AG04450 (cell line): Measurements from ENCODE around the gene CST3. TPM values are rescaled to one million over a fixed set of nuclear protein-coding genes. Genes with fewer than 3 reads are reported as not detected.
"Not testable (repeated sequence)": the region's sequence is repeated elsewhere in the genome, so short reads cannot be mapped to it uniquely, and the experiment has no call there.

Source experiments
- CTCF ChIA-PET: fragments of 300-600, 350-600 bp; formaldehyde crosslinking; extraction: SDS; loops from one replicate; lab custom pipeline; 2022; ENCODE audit warnings: antibody characterized with exemption, inconsistent platforms; lab: Charles Lee
- POLR2A ChIA-PET: fragments of 350-600 bp; formaldehyde crosslinking; extraction: SDS; loops from one replicate; lab custom pipeline; 2021; ENCODE audit warnings: antibody characterized with exemption, inconsistent platforms; lab: Yijun Ruan, JAX
- DNase-seq: peaks from one replicate; pipeline ENCODE4 v3.0.0-alpha.2; 2011; ENCODE audit warnings: low read depth, low spot score
- H3K27ac ChIP-seq: one replicate; pipeline ENCODE4 v1.5.1; 2012; ENCODE audit warnings: low read depth, low read length, control low read depth
- H3K27me3 ChIP-seq: one replicate; pipeline ENCODE4 v1.6.0; 2012; ENCODE audit warnings: low read length; ENCODE audit not compliant: control insufficient read depth, insufficient read depth
- H3K4me3 ChIP-seq: 2 replicates; pipeline ENCODE4 v1.5.1; 2011; ENCODE audit warnings: mild to moderate bottlenecking, low read depth, low read length, control low read depth
- H3K9me3 ChIP-seq: 2 replicates; pipeline ENCODE4 v1.5.1; 2012; ENCODE audit warnings: low read length; ENCODE audit not compliant: control insufficient read depth, insufficient read depth
- CTCF ChIP-seq: IDR thresholded peaks from 2 replicates; pipeline ENCODE4 v1.5.1; 2011; ENCODE audit warnings: low read depth, low read length, control low read depth, inconsistent platforms
- polyA minus RNA-seq: library from RNA; depleted of rRNA, polyadenylated mRNA; stranded (reverse); fragments of >200 nt; gene quantifications from 2 replicates; pipeline ENCODE4 v1.2.3, GENCODE V29; 2011; rRNA and poly(A)+ RNA removed
- polyA plus RNA-seq: library from polyadenylated mRNA; depleted of rRNA; stranded (reverse); fragments of >200 nt; gene quantifications from 2 replicates; pipeline ENCODE4 v1.2.3, GENCODE V29; 2011; rRNA removed

Gene CST3
- polyA plus RNA-seq = 166 and 273 TPM in 2 replicates
- 70.5 and 90.7 TPM in 2 replicates for polyA minus RNA-seq

DNA sequence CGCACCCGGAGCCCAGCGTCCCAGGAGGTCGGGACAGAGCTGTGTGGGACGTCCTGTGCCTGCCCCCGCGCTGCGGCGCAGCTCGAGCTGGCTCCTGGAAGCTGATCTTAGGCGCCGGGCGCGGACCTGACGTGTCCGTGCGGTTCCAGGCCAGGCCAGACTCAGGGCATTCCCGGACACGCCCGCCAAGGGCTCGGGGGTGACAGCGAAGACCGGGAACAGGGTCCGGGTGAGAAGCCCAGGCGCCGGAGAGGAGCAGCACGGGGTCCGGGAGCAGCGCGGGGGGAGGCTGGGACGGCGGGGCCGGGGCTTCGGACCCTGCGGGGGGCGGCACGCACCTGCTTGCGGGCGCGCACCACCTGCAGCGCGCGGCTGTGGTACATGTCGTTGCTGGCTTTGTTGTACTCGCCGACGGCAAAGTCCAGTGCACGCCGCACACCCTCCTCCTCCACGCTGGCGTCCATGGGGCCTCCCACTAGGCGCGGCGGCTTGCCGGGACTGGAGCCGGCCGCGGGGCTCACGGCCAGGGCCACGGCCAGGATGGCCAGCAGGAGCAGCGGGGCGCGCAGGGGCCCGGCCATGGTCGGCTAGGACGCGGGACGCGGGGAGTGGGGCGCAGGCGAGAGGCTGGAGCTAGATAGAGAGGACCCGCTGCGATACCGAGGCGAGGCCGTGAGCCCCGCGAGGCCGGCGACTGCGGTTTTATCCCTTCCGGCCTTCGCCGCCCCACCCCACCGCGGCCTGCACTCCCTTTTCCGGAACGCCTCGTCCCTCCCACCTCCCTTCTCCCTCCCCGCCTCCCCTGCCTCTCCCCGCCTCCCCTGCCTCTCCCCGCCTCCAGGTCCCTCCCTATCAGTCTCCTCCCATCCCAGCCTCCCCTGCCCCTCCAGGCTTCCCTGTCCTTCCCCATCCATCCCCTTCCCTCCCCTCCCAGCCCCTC is at the start of gene CST3:
Gene CST3, minus strand, starts transcription at position 674 of the 940 bp plus-strand sequence. Its CDS starts 93 bp downstream, at position 581.
- no peaks in the 10 kb centered on the region for H3K9me3 ChIP-seq
- no peaks in the 10 kb centered on the region for H3K27me3 ChIP-seq
- ChIA-PET POLR2A (interaction anchor here (0.7 to 2.1 kb wide), 6 partner anchors 9 to 287 kb away, joined by 3 to 9 read pairs (median 3); partner anchors contain the start of genes NAPB and NXT1), CTCF (interaction anchor here (0.8 to 1.1 kb wide), 3 partner anchors 31 to 196 kb away, joined by 3 to 4 read pairs (median 3); no protein-coding TSS in a partner anchor)
- H3K4me3 ChIP-seq = peak within 1 kb of the TSS; percentile 83
- TF ChIP-seq CTCF = no peak
- peak within 1 kb of the TSS; percentile 47 for H3K27ac ChIP-seq
- DNase-seq = peak; percentile 63

DNA sequence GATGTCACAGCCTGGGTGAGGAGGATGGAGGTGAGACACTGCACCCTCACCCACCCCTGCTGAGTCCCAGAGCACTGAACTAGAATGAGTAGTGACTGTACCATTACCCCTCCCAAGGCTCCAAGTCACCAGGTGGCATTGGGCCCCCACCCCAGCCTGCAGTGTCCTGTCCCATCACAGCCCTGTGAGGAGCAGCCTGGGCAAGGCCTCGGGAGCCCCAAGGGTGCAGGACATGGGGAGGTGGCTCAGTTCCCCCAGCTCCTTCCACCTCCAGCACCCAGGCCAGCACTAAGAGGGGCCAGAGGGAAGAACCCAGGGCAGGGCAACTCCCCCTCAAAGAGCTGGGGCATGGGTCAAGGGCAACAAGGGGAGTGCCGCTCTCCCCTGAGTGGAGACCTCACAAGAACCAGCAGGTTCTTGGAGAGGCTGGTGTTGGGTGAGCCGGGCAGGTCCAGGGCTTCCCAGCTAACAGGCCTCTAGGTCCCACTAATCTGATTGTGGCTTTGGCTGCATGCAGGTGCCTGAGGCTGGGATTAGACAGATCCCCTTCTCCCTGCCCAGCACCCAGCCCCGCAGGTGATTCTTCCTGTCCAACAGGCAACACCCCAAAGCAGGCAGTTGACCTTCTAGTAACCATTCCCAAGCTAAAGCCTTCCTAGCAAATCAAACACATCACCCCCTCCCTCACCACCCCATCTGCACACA is 48.4 kb upstream of the CST3 start:
- POLR2A ChIA-PET = no interaction called here
- Histone ChIP-seq H3K27me3 (peaks cover 2% of the 10 kb centered on the region), H3K9me3 (no peaks in the 10 kb centered on the region), H3K4me3 (no peak overlapping the region), H3K27ac (no peak overlapping the region)
- CTCF ChIA-PET = no interaction called here
- TF ChIP-seq CTCF = no peak
- DNase-seq = no peak

GRCh38 chr20:23685529-23685896 is 47.8 kb upstream of the CST3 start:
- H3K27me3 ChIP-seq, DNase-seq, CTCF ChIA-PET, H3K27ac ChIP-seq, H3K9me3 ChIP-seq, H3K4me3 ChIP-seq: not testable (repeated sequence)
- POLR2A ChIA-PET = interaction anchor here (0.6 kb wide), 1 partner anchor 23 kb away, joined by 3 read pairs; no protein-coding TSS in a partner anchor

DNA sequence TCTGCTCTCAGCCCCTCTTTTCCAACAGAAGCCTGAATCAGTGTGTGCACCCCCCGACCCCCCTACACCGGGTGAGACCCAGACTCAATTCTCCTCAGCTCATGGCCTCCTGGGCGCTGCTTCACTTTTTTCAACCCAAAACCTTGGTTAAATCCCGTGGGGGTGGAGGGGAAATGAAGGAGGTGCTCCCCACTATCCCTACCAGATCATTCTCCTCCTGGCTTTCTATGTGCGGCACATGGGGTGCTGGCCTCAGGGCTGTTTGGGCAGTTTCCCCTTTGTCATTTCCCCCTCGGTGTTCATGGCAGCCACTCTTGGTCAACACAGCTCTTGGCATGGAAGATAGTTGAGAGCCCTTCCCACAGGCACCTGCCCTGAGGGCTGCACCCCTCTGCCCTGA is 46.5 kb upstream of the CST3 start:
- no peaks in the 10 kb centered on the region for H3K9me3 ChIP-seq
- no peak overlapping the region for H3K27ac ChIP-seq
- no peak for TF ChIP-seq CTCF
- ChIA-PET CTCF (no interaction called here), POLR2A (no interaction called here)
- H3K4me3 ChIP-seq = no peak overlapping the region
- no peak for DNase-seq
- peaks cover 6% of the 10 kb centered on the region for H3K27me3 ChIP-seq

GRCh38 chr20:23683807-23684206 is 46.1 kb upstream of the CST3 start:
- no peak for DNase-seq
- no peak for TF ChIP-seq CTCF
- Histone ChIP-seq H3K27me3 (peaks cover 6% of the 10 kb centered on the region), H3K4me3 (no peak overlapping the region), H3K9me3 (no peaks in the 10 kb centered on the region), H3K27ac (no peak overlapping the region)
- ChIA-PET POLR2A (no interaction called here), CTCF (no interaction called here)
